Lung (tissue), 12 donors: ENCODE results near the gene RNF212B. TPM values are rescaled to one million over a fixed set of nuclear protein-coding genes. Genes with fewer than 3 reads are reported as not detected.

Experiments
- ATAC-seq: fragments of 200-7000 bp; cut with Tn5 transposase; one replicate; pipeline ENCODE4 v1.9.1; 2020; ENCODE audit warnings: moderate number of reproducible peaks; ENCODE audit not compliant: insufficient read depth, low FRiP score
- DNase-seq, 3 donors: peaks; one replicate each; pipeline ENCODE4 v3.0.0-alpha.2; 2013 to 2017
- H3K27ac ChIP-seq, 2 donors: one replicate each; pipeline ENCODE4 v1.5.1; 2013; ENCODE audit warnings: mild to moderate bottlenecking in 2 of 2, moderate library complexity in 2 of 2, control low read depth in 1 of 2, inconsistent platforms in 1 of 2, low read depth in 1 of 2, low read length in 1 of 2
- H3K27me3 ChIP-seq, 3 donors: one replicate each; pipeline ENCODE4 v1.5.1; 2013; ENCODE audit warnings: low read length in 2 of 3; ENCODE audit not compliant: control insufficient read depth in 3 of 3, insufficient read depth in 3 of 3
- H3K36me3 ChIP-seq, 4 donors: one replicate each; pipeline ENCODE4 v1.5.1; 2013; ENCODE audit warnings: low read length in 4 of 4, mild to moderate bottlenecking in 1 of 4, moderate library complexity in 1 of 4; ENCODE audit not compliant: control insufficient read depth in 4 of 4, insufficient read depth in 4 of 4
- H3K4me1 ChIP-seq, 5 donors: one replicate each; pipeline ENCODE4 v1.5.1; 2013; ENCODE audit warnings: low read length in 5 of 5, mild to moderate bottlenecking in 2 of 5, moderate library complexity in 1 of 5; ENCODE audit not compliant: control insufficient read depth in 5 of 5, insufficient read depth in 5 of 5
- H3K4me3 ChIP-seq: one replicate; pipeline ENCODE4 v1.5.1; 2013; ENCODE audit warnings: mild to moderate bottlenecking, control low read depth, moderate library complexity
- H3K9ac ChIP-seq, 2 donors: one replicate each; pipeline ENCODE4 v1.5.1; 2013; ENCODE audit warnings: low read length in 2 of 2, control low read depth in 1 of 2; ENCODE audit not compliant: insufficient read depth in 1 of 2
- H3K9me3 ChIP-seq, 4 donors: one replicate each; pipeline ENCODE4 v1.5.1; 2013; ENCODE audit warnings: low read length in 3 of 4, mild to moderate bottlenecking in 1 of 4, moderate library complexity in 1 of 4; ENCODE audit not compliant: control insufficient read depth in 4 of 4, insufficient read depth in 3 of 4
- WGBS, 2 donors: extraction: QIAGEN DNeasy Blood & Tissue Kit; methylation state at CpG; one replicate each; pipeline ENCODE4 v1.1.7; 2013; 5-methylcytosine and 5-hydroxymethylcytosine counted together
- polyA plus RNA-seq, 2 donors: library from polyadenylated mRNA; stranded (reverse); fragments of 200-250 nt; gene quantifications; one replicate each; pipeline ENCODE4 v1.2.1, GENCODE V29; 2013
- total RNA-seq, 2 donors: library from RNA; depleted of rRNA in 1 of 2; stranded (reverse); fragments of >200 nt in 1 of 2; gene quantifications; one replicate each; pipeline ENCODE4 v1.2.1, GENCODE V29; 2014 to 2021
- TF ChIP-seq, protein P1 (sequence below): IDR thresholded peaks from 2 replicates; pipeline ENCODE4 v1.5.1; 2012; ENCODE audit warnings: mild to moderate bottlenecking; ENCODE audit errors: control extremely low read depth, extremely low read depth
- donor health status: control.
- donor health status: control.
- donor health status: Bipolar disorder and iron deficiency.
- donor health status: healthy.
- donor health status: DM: yes; HTN: yes; CAD: no.

RNF212B gene
- total and polyA plus RNA-seq, 4 donors = 0.09 TPM; not detected in 3

DNA sequence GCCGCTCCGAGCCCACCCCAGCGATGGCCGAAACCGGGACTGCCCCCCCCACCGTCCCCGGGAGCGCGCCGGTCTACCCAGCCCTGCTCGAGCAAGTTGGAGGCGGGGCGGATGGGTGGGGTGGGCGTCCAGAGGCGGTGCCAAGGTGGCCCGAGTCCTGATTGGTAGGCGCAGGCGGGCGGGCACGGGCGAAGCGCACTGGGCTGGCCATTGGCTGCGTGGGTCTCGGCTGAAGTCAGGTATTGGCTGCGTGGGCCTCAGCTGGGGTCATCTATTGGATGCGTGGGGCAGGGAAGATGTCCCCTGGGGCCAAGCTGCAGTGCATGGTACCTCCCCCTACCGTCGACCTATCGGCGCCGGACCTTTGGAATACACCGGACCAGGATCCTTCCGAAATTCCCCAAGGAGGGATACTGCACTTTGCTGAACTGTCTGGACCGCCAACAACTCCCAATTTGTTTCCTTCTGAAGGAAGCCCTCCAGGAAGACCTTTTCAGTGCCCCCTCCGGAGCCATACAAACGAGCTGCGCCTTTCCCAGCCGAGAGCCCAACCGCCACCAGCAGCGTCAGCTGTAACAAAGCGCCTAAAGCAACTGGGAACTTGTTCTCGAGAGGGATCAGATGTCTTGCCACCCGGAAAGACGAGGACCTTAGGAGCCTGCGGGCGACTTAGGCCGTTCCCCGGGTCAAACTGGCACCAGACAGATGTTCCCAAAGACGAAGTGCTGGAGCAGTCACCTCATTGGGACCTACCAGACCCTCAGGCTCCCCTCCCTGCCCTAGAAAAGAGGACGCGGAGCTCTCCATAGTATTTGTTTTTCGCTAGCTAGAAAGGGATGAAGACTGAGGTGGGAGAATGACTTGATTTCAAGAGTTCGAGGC is 48.5 kb downstream of the RNF212B start, which contains the start of gene HOMEZ:
HOMEZ (minus strand) TSS at position 113 of the 882 bp plus-strand sequence. CDS start 180 bp downstream, outside the sequence.
- Histone ChIP-seq H3K9ac (peak within 1 kb of the TSS; percentile 74 to 87), H3K9me3 (no peaks in the 10 kb centered on the region), H3K36me3 (peaks cover 0 to 4% (median 0%) of the 10 kb centered on the region in 4 donors), H3K4me3 (peak within 1 kb of the TSS; percentile 77), H3K4me1 (peaks cover 3 to 14% (median 8%) of the 10 kb centered on the region in 5 donors), H3K27me3 (no peaks in the 10 kb centered on the region), H3K27ac (peak within 1 kb of the TSS; percentile 94 to 97)
- DNase-seq (peak; percentile 99), ATAC-seq (peak; percentile 99)
- WGBS, 2 donors = 0 to 1% methylated on average over 51 to 53 of the region's 53 CpGs
- TF ChIP-seq, protein P1, sequence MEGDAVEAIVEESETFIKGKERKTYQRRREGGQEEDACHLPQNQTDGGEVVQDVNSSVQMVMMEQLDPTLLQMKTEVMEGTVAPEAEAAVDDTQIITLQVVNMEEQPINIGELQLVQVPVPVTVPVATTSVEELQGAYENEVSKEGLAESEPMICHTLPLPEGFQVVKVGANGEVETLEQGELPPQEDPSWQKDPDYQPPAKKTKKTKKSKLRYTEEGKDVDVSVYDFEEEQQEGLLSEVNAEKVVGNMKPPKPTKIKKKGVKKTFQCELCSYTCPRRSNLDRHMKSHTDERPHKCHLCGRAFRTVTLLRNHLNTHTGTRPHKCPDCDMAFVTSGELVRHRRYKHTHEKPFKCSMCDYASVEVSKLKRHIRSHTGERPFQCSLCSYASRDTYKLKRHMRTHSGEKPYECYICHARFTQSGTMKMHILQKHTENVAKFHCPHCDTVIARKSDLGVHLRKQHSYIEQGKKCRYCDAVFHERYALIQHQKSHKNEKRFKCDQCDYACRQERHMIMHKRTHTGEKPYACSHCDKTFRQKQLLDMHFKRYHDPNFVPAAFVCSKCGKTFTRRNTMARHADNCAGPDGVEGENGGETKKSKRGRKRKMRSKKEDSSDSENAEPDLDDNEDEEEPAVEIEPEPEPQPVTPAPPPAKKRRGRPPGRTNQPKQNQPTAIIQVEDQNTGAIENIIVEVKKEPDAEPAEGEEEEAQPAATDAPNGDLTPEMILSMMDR = no peak

DNA sequence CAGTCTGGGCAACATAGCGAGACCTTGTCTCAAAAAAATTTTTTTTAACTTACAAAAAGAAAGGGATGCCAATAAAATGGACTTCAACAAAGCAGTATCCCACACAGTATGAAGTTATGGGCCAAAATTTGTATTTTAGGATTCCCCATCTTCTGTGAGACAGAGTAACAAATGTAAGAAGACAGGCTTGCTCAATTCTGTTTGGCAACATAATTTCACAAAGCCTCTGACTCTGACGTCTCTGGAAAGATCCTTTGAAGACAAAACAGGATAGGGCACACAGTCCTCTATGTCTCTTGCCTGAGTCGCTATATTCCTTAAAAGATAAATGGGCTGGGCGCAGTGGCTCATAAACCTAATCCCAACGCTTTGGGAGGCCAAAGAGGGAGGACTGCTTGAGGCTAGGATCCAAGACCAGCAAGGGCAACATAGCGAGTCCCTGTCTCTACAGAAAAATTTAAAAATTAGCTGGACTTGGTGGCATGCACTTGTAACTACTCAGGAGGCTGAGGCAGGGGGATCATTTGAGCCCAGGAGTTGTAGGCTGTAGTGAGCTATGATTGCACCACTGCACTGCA is 49.3 kb downstream of the RNF212B start:
- Histone ChIP-seq H3K9ac (peak overlapping the region in 1 of 2 donors; percentile 80), H3K9me3 (no peaks in the 10 kb centered on the region), H3K4me3 (no peak overlapping the region), H3K36me3 (peaks cover 0 to 1% (median 0%) of the 10 kb centered on the region in 4 donors), H3K4me1 (peaks cover 3 to 14% (median 8%) of the 10 kb centered on the region in 5 donors), H3K27ac (peak overlapping the region; percentile 82 to 92), H3K27me3 (peaks cover 0 to 4% (median 0%) of the 10 kb centered on the region in 3 donors)
- DNase-seq (peak in 1 of 3 donors; percentile 40), ATAC-seq (no peak)
- 51 to 53% methylated on average over 6 of the region's 6 CpGs for WGBS, 2 donors
- TF ChIP-seq, protein P1 = no peak

DNA sequence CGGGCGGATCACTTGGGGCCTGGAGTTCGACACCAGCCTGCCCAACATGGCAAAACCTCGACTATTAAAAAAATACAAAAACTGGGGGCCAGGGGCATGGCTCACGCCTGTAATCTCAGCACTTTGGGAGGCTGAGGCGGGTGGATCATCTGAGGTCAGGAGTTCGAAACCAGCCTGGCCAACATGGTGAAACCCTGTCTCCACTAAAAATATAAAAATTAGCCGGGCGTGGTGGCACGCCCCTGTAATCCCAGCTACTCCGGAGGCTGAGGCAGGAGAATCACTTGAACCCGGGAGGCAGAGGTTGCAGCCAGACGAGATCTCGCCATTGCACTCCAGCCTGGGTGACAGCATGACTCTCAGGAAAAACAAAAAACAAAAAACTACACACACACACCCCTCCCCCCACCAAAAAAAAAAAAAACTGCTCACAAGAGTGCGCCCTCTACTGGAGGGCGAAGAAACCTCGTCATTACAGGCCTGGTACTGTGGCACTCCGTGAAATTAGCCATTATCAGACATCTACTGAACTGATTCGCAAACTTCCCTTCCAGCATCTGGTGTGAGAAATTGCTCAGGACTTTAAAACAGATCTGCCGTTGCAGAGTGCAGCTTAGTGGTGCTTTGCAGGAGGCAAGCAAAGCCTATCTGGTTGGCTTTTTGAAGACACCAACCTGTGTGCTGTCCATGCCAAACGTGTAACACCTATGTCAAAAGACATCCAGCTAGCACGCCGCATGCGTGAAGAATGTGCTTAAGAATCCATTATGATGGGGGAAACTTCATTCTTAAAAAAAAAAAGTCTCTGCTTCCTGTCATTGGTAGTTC is 57.2 kb downstream of the RNF212B start:
- DNase-seq = peak; percentile 52 to 69 (median 69)
- Histone ChIP-seq H3K36me3 (peaks cover 0 to 7% (median 4%) of the 10 kb centered on the region in 4 donors), H3K27ac (no peak overlapping the region), H3K9ac (peak overlapping the region in 1 of 2 donors; percentile 23), H3K4me3 (no peak overlapping the region), H3K4me1 (peaks cover 1 to 7% (median 3%) of the 10 kb centered on the region in 5 donors), H3K27me3 (peaks cover 0 to 10% (median 0%) of the 10 kb centered on the region in 3 donors), H3K9me3 (no peaks in the 10 kb centered on the region)
- TF ChIP-seq, protein P1 = peak; percentile 59
- 28 to 29% methylated on average over 24 of the region's 24 CpGs for WGBS, 2 donors
- ATAC-seq = peak; percentile 60
